ENCODE data around the gene SKAP1.

- TF ChIP-seq CTCF (IDR thresholded peaks at IDR 0.05) = no peak
- TF ChIP-seq POLR2A (IDR thresholded peaks at IDR 0.05) = no peak
These were observed 38.3 kb upstream of the SKAP1 start for GRCh38 chr17:48468299-48468698.
